ENCODE measurements around the gene FKBP2. TPM values are rescaled to one million over a fixed set of nuclear protein-coding genes. Genes with fewer than 3 reads are reported as not detected.

Gene FKBP2
- total RNA-seq, 5 donors from 2014 or later (not counting 1 experiment from before 2014, with no cell fraction given): 17.9 to 53.0 (median 42.9) TPM

- Histone ChIP-seq H3K36me3 (ENCODE audit: control insufficient read depth in 2 of 2, extremely low read depth in 1 of 2, insufficient read depth in 1 of 2, low read length in 1 of 2) (no peaks in the 10 kb centered on the region), H3K27me3 (replicated peaks in 1 of 2; ENCODE audit: control insufficient read depth in 2 of 2, extremely low read depth in 1 of 2, insufficient read depth in 2 of 2, low read length in 1 of 2) (peaks cover 12 to 67% of the 10 kb centered on the region in 2 experiments), H3K4me3 (ENCODE audit: control insufficient read depth in 1 of 2, extremely low read depth in 1 of 2, low read length in 1 of 2) (peak overlapping the region; percentile 12 to 50), H3K4me1 (ENCODE audit: control insufficient read depth in 1 of 2, extremely low read depth in 1 of 2, insufficient read depth in 2 of 2, low read length in 2 of 2) (peaks cover 4 to 15% of the 10 kb centered on the region in 2 experiments), H3K27ac (ENCODE audit: low read length) (no peak overlapping the region), H3K9me3 (no peaks in the 10 kb centered on the region)
- Mint-ChIP-seq H3K9me3 (no peaks in the 10 kb centered on the region), H3K4me1 (peaks cover 5 to 12% (median 6%) of the 10 kb centered on the region in 3 donors), H3K27ac (no peak overlapping the region), H3K4me3 (peak overlapping the region in 2 of 3 donors; percentile 31 to 69), H3K27me3 (peaks cover 36 to 49% of the 10 kb centered on the region in 2 donors), H3K36me3 (no peaks in the 10 kb centered on the region)
- CTCF ChIA-PET: no interaction called here
- WGBS (ENCODE audit: insufficient coverage): under 1% methylated on average over 92 of the region's 96 CpGs
- ATAC-seq (replicated peaks in 1 of 4) (peak; percentile 57 to 69 (median 68)), DNase-seq (peak in 1 of 35 experiments; percentile 47)
- POLR2A ChIA-PET: no interaction called here
Measured at GRCh38 chr11:64291752-64292459, 51.0 kb downstream of the FKBP2 start.

GRCh38 chr11:64292460-64293254 lies 51.8 kb downstream of the FKBP2 start:
- Histone ChIP-seq H3K4me1 (ENCODE audit: control insufficient read depth in 1 of 2, extremely low read depth in 1 of 2, insufficient read depth in 2 of 2, low read length in 2 of 2) (peaks cover 4 to 19% of the 10 kb centered on the region in 2 experiments), H3K27me3 (replicated peaks in 1 of 2; ENCODE audit: control insufficient read depth in 2 of 2, extremely low read depth in 1 of 2, insufficient read depth in 2 of 2, low read length in 1 of 2) (peaks cover 14 to 74% of the 10 kb centered on the region in 2 experiments), H3K36me3 (ENCODE audit: control insufficient read depth in 2 of 2, extremely low read depth in 1 of 2, insufficient read depth in 1 of 2, low read length in 1 of 2) (no peaks in the 10 kb centered on the region), H3K4me3 (ENCODE audit: control insufficient read depth in 1 of 2, extremely low read depth in 1 of 2, low read length in 1 of 2) (peak overlapping the region; percentile 12 to 50), H3K27ac (ENCODE audit: low read length) (no peak overlapping the region), H3K9me3 (no peaks in the 10 kb centered on the region)
- H3K9me3 Mint-ChIP-seq: no peaks in the 10 kb centered on the region
- H3K4me3 Mint-ChIP-seq: peak overlapping the region in 2 of 3 donors; percentile 31 to 69
- peaks cover 9 to 15% (median 11%) of the 10 kb centered on the region in 3 donors for H3K4me1 Mint-ChIP-seq
- H3K27ac Mint-ChIP-seq: no peak overlapping the region
- ATAC-seq (replicated peaks in 1 of 4): peak in 2 of 4 experiments; percentile 15 to 20
- DNase-seq: no peak
- H3K27me3 Mint-ChIP-seq: peaks cover 43 to 57% of the 10 kb centered on the region in 2 donors
- no peaks in the 10 kb centered on the region for H3K36me3 Mint-ChIP-seq
- WGBS (ENCODE audit: insufficient coverage): 31% methylated on average over 25 of the region's 42 CpGs
- ChIA-PET POLR2A (no interaction called here), CTCF (no interaction called here)

Other genes with a start within 250 kb of the FKBP2 start
- not detected for gene FLRT1, start 205.2 kb upstream of the FKBP2 start, total RNA-seq
- 10 to 100 TPM in 3 of 5 donors, 1 to 10 TPM in 2; 6.0 to 14.8 (median 10.4) TPM for gene MACROD1, start 75.0 kb upstream of the FKBP2 start, total RNA-seq
- 100 to 1,000 TPM in 3 of 5 donors, 10 to 100 TPM in 2; 61.1 to 133 (median 107) TPM for gene STIP1, start 54.9 kb upstream of the FKBP2 start, total RNA-seq
- 100 to 1,000 TPM; 115 to 184 (median 161) TPM for gene FERMT3, start 34.4 kb upstream of the FKBP2 start, total RNA-seq
- gene TRPT1, start 14.9 kb upstream of the FKBP2 start, total RNA-seq: 10 to 100 TPM; 16.1 to 48.3 (median 40.2) TPM
- 100 to 1,000 TPM in 1 of 5 donors, 10 to 100 TPM in 4; 49.7 to 108 (median 97.5) TPM for gene NUDT22, start 14.8 kb upstream of the FKBP2 start, total RNA-seq
- 10 to 100 TPM; 46.2 to 64.7 (median 51.4) TPM for gene DNAJC4, start 10.5 kb upstream of the FKBP2 start, total RNA-seq
- gene VEGFB, start 6.5 kb upstream of the FKBP2 start, total RNA-seq: 10 to 100 TPM; 47.9 to 80.7 (median 76.0) TPM
- gene PPP1R14B, start 5.8 kb downstream of the FKBP2 start, total RNA-seq: 100 to 1,000 TPM in 1 of 5 donors, 10 to 100 TPM in 4; 31.2 to 143 (median 88.1) TPM
- 10 to 100 TPM in 3 of 5 donors, 1 to 10 TPM in 2; 3.6 to 14.9 (median 11.2) TPM for gene PLCB3, start 10.4 kb downstream of the FKBP2 start, total RNA-seq
- gene BAD, start 43.6 kb downstream of the FKBP2 start, total RNA-seq: 10 to 100 TPM; 17.5 to 37.7 (median 29.1) TPM
- gene GPR137, start 44.8 kb downstream of the FKBP2 start, total RNA-seq: 10 to 100 TPM; 31.0 to 39.8 (median 34.2) TPM
- under 1 TPM in 3 of 5 donors, not detected in 2; 0.22 to 0.35 (median 0.33) TPM for gene KCNK4, start 50.2 kb downstream of the FKBP2 start, total RNA-seq
- gene CATSPERZ, start 59.3 kb downstream of the FKBP2 start, total RNA-seq: under 1 TPM in 1 of 5 donors, not detected in 4; 0.40 TPM
- gene ESRRA, start 64.4 kb downstream of the FKBP2 start, total RNA-seq: 10 to 100 TPM; 20.2 to 43.1 (median 39.7) TPM
- gene TRMT112, start 76.5 kb downstream of the FKBP2 start, total RNA-seq: 100 to 1,000 TPM; 104 to 177 (median 151) TPM
- gene PRDX5, start 77.0 kb downstream of the FKBP2 start, total RNA-seq: 10 to 100 TPM; 35.8 to 86.7 (median 71.7) TPM
- 100 to 1,000 TPM; 132 to 144 (median 133) TPM for gene CCDC88B, start 99.1 kb downstream of the FKBP2 start, total RNA-seq
- gene RPS6KA4, start 118.1 kb downstream of the FKBP2 start, total RNA-seq: 10 to 100 TPM; 16.5 to 48.7 (median 43.7) TPM